CD4-positive, alpha-beta T cell (primary cell): ENCODE results near the gene SLC39A9. TPM values are rescaled to one million over a fixed set of nuclear protein-coding genes. Genes with fewer than 3 reads are reported as not detected.

Source experiments
- ATAC-seq: fragments of 200-7000 bp; cut with Tn5 transposase; one replicate; pipeline ENCODE4 v1.10.0; 2022; ENCODE audit warnings: mild to moderate bottlenecking; ENCODE audit not compliant: poor library complexity
- CTCF ChIA-PET: fragments of 350-600 bp; sonication (Branson Sonifier 250); formaldehyde crosslinking; loops from one replicate; lab custom pipeline; 2021; ENCODE audit warnings: antibody characterized with exemption, inconsistent platforms; lab: Charles Lee
- POLR2A ChIA-PET: fragments of 350-600 bp; sonication (Branson Sonifier 250); formaldehyde crosslinking; loops from one replicate; lab custom pipeline; 2021; ENCODE audit warnings: antibody characterized with exemption, inconsistent platforms; lab: Charles Lee
- DNase-seq, 14 experiments: peaks; one replicate each; pipeline ENCODE4 v3.0.0-alpha.2; 2013 to 2020; ENCODE audit warnings: mixed read lengths in 2 of 14
- H3K27ac ChIP-seq, 2 donors: one replicate each; pipeline versions ENCODE4 v1.5.1 to v1.7.0; 2013; ENCODE audit warnings: low read length in 2 of 2, low read depth in 1 of 2, mild to moderate bottlenecking in 1 of 2
- H3K27me3 ChIP-seq, 2 experiments: 1 replicate in 1 of 2; 2 replicates in 1 of 2; pipeline versions ENCODE4 v1.6.1 to v1.7.0; 2013; ENCODE audit warnings: low read length in 2 of 2, control low read depth in 1 of 2, mild to moderate bottlenecking in 1 of 2, moderate library complexity in 1 of 2; ENCODE audit not compliant: insufficient read depth in 2 of 2, control insufficient read depth in 1 of 2
- H3K36me3 ChIP-seq: one replicate; pipeline ENCODE4 v1.6.1; 2013; ENCODE audit warnings: low read length, control low read depth; ENCODE audit not compliant: insufficient read depth
- H3K4me1 ChIP-seq: one replicate; pipeline ENCODE4 v1.6.1; 2013; ENCODE audit warnings: low read length, control low read depth; ENCODE audit not compliant: insufficient read depth
- H3K4me3 ChIP-seq: one replicate; pipeline ENCODE4 v1.5.1; 2013; ENCODE audit warnings: mild to moderate bottlenecking, low read length, moderate library complexity
- H3K9me3 ChIP-seq, 2 experiments: 1 replicate in 1 of 2; 2 replicates in 1 of 2; pipeline versions ENCODE4 v1.6.1 to v1.7.0; 2013; ENCODE audit warnings: low read length in 2 of 2, mild to moderate bottlenecking in 2 of 2, control low read depth in 1 of 2, moderate library complexity in 1 of 2; ENCODE audit not compliant: control insufficient read depth in 1 of 2, insufficient read depth in 1 of 2
- H3K27ac Mint-ChIP-seq: one replicate; pipeline ENCODE4 v1.8.0; 2020; ENCODE audit warnings: mixed read lengths
- H3K27me3 Mint-ChIP-seq: one replicate; pipeline ENCODE4 v1.8.0; 2021; ENCODE audit warnings: mixed read lengths
- H3K36me3 Mint-ChIP-seq: one replicate; pipeline ENCODE4 v1.8.0; 2021; ENCODE audit warnings: low read depth, mixed read lengths
- H3K4me1 Mint-ChIP-seq: one replicate; pipeline ENCODE4 v1.8.0; 2021; ENCODE audit warnings: low read depth, mixed read lengths
- H3K4me3 Mint-ChIP-seq: one replicate; pipeline ENCODE4 v1.8.0; 2020; ENCODE audit warnings: mild to moderate bottlenecking, mixed read lengths
- H3K9me3 Mint-ChIP-seq: one replicate; pipeline ENCODE4 v1.8.0; 2020; ENCODE audit warnings: mixed read lengths
- CTCF ChIP-seq: fragments of 200-600 bp; IDR thresholded peaks from one replicate; pipeline ENCODE4 v1.8.0; 2022; ENCODE audit warnings: antibody characterized with exemption, mild to moderate bottlenecking
- intact Hi-C, 2 experiments: fragments of 100-400 bp; cut with DNase I in 1 of 2; cut with micrococcal nuclease in 1 of 2; formaldehyde crosslinking; loops; one replicate each; pipeline versions ENCODE4 v1.15.1 to v1.9.0; 2023 to 2025; cut with DNase I, micrococcal nuclease
- total RNA-seq, 174 experiments: library from RNA in 2 of 174; stranded (reverse) in 2 of 174; gene quantifications; one replicate each; pipeline ENCODE4 v1.2.3 and lab custom pipeline; 2021 to 2026

Gene SLC39A9
- total RNA-seq, 2 experiments from 2014 or later = 19.5 to 20.5 TPM

DNA sequence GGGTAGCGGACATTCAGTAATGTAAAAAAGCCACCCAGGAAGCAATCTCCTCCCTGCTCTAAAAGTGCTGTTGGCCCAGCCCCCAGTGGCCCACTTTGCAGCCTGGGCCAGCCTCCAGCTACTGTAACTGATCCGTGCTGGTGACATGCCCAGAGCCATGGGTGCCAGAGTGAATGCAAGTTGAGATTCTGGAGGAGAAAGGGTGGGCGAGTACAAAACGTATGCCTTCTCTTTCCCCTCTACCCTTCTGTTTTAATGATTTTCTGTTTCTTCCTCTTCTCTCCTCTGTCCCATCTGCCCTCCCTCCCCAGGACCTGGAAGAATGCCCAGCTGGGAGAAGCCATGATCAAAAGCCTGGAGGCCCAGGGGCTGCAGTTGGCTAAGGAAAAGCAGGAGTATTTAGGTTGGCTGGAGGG lies 102.9 kb downstream of the SLC39A9 start:
- H3K9me3 ChIP-seq = no peaks in the 10 kb centered on the region
- Mint-ChIP-seq H3K4me1 (no peaks in the 10 kb centered on the region), H3K4me3 (no peak overlapping the region), H3K9me3 (no peaks in the 10 kb centered on the region), H3K27me3 (peaks cover 10% of the 10 kb centered on the region), H3K36me3 (no peaks in the 10 kb centered on the region), H3K27ac (no peak overlapping the region)
- no peak overlapping the region for H3K27ac ChIP-seq
- ATAC-seq = no peak
- POLR2A ChIA-PET = no interaction called here
- no peaks in the 10 kb centered on the region for H3K36me3 ChIP-seq
- no peak for DNase-seq
- H3K4me1 ChIP-seq = no peaks in the 10 kb centered on the region
- no peak for TF ChIP-seq CTCF
- peaks cover 0 to 6% of the 10 kb centered on the region in 2 experiments for H3K27me3 ChIP-seq
- intact Hi-C loops = no loop called here
- no peak overlapping the region for H3K4me3 ChIP-seq
- CTCF ChIA-PET = no interaction called here

DNA sequence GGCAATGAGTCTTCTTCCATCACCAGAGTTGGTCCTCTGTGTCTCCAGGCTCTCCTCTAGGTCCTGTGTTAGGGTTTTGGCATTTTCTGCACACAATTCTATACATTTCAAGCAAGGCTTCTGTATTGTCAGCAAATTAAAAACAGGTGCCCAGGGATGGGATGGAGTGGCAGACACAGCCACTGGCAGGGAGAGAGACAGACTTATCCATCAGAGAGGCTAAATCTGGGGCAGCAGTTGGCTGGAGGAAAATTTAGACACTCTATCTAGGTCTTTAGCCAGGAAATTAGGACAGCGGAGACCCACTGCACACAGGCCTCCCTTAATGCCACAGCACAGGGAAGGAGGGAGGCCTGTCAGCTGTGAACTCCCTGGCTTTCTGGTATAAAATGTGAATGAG lies 106.3 kb downstream of the SLC39A9 start:
- H3K4me1 ChIP-seq = no peaks in the 10 kb centered on the region
- H3K27ac Mint-ChIP-seq = no peak overlapping the region
- no peaks in the 10 kb centered on the region for H3K36me3 Mint-ChIP-seq
- no peaks in the 10 kb centered on the region for H3K9me3 ChIP-seq
- H3K27me3 ChIP-seq = peaks cover 0 to 5% of the 10 kb centered on the region in 2 experiments
- H3K27me3 Mint-ChIP-seq = peaks cover 8% of the 10 kb centered on the region
- DNase-seq (no peak), ATAC-seq (no peak)
- H3K9me3 Mint-ChIP-seq = no peaks in the 10 kb centered on the region
- TF ChIP-seq CTCF = no peak
- intact Hi-C loops = no loop called here
- POLR2A ChIA-PET = no interaction called here
- no peak overlapping the region for H3K4me3 Mint-ChIP-seq
- no peak overlapping the region for H3K27ac ChIP-seq
- H3K36me3 ChIP-seq = no peaks in the 10 kb centered on the region
- CTCF ChIA-PET = interaction anchor here (0.6 kb wide), 1 partner anchor 144 kb away, joined by 3 read pairs; no protein-coding TSS in a partner anchor
- no peaks in the 10 kb centered on the region for H3K4me1 Mint-ChIP-seq
- H3K4me3 ChIP-seq = no peak overlapping the region

DNA sequence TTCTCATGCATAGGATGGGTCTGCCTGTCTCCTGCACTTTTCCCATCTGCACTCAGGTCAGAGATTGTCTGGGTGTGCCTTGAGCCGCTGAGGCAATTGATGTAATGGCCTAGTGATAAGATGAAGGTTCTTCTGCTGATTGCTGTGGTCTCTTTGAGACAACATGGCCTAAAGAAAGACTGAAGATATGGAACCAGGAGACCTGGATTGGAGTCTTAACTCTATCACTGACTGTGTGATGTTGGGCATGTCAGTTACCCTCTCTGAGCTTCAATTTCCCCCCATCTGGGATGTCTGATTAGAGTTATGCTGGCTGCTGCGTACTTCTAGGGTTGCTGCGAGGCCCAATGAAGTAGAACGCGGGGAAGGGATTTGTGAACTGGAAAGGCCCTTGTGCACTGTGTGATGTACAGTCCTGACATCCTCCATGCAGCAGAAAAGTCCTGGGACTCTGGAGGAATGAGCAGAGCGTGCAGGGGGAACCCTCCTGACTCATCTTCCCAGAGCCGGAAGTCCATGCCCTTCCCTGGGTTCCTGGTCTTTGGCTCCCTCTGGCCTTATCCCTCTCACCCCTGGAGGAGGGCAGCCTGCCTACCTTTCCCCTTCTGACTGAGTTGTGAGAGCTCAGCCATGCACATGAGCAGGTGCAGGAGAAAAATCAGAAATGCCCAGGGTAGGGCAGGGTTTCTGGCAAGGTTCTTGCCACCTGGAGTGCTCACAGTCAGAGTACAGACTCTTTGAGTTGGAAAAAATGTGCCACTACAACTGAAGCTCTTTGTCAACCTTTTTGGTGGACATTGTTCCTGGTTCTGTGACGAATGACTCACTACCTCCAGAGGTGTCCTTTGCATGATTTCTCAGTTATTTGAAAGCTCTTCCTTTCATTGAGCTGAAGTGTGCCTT lies 107.1 kb downstream of the SLC39A9 start:
- ATAC-seq = no peak
- POLR2A ChIA-PET = no interaction called here

More for the DNA sequence above, 107.1 kb downstream of the SLC39A9 start:
- CTCF ChIA-PET = no interaction called here
- Mint-ChIP-seq H3K4me1 (no peaks in the 10 kb centered on the region), H3K36me3 (no peaks in the 10 kb centered on the region), H3K9me3 (no peaks in the 10 kb centered on the region), H3K27me3 (peaks cover 8% of the 10 kb centered on the region), H3K4me3 (no peak overlapping the region), H3K27ac (no peak overlapping the region)
- intact Hi-C loops = no loop called here
- Histone ChIP-seq H3K27ac (no peak overlapping the region), H3K4me1 (no peaks in the 10 kb centered on the region), H3K36me3 (no peaks in the 10 kb centered on the region), H3K27me3 (no peaks in the 10 kb centered on the region), H3K4me3 (no peak overlapping the region), H3K9me3 (no peaks in the 10 kb centered on the region)
- no peak for TF ChIP-seq CTCF
- no peak for DNase-seq
